ENCODE data around the gene GLRX.
A peak's percentile ranks its signal among the peaks of the same experiment; 100 is the strongest.
"Not testable (repeated sequence)": the region's sequence is repeated elsewhere in the genome, so short reads cannot be mapped to it uniquely, and the experiment has no call there.

Gene GLRX

GRCh38 chr5:95837492-95837891, 15.0 kb upstream of the GLRX start:
- in situ Hi-C loops (cut with HindIII; ENCODE audit: low pct_ligation_motif_present, low pct_unique_long_range_greater_than_20kb, low sequenced_read_pairs), result no loop called here
- DNase-seq, result no peak

- DNase-seq; in situ Hi-C loops (cut with HindIII; ENCODE audit: low pct_ligation_motif_present, low pct_unique_long_range_greater_than_20kb, low sequenced_read_pairs): not testable (repeated sequence)
Observed at GRCh38 chr5:95836971-95837370, 14.4 kb upstream of the GLRX start.

DNA sequence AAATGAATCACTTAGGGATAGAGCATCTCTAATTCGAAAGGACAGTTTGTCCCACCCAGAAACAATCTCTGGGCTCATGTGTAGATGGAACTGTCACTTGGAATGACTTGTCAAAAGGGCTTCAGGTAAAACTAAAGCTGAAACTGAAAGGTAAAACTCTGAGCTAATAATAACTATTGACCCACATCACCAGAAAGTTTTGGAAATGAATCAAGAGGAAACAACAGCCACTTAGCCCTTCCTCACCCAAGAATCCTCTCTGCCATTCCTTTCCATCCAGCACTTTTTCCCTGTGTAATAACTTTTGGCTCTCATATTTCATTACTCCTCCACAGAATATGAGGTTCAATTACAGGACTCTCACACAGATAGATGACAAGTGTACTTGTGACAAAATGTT, 14.0 kb upstream of the GLRX start:
- DNase-seq, result no peak

DNA sequence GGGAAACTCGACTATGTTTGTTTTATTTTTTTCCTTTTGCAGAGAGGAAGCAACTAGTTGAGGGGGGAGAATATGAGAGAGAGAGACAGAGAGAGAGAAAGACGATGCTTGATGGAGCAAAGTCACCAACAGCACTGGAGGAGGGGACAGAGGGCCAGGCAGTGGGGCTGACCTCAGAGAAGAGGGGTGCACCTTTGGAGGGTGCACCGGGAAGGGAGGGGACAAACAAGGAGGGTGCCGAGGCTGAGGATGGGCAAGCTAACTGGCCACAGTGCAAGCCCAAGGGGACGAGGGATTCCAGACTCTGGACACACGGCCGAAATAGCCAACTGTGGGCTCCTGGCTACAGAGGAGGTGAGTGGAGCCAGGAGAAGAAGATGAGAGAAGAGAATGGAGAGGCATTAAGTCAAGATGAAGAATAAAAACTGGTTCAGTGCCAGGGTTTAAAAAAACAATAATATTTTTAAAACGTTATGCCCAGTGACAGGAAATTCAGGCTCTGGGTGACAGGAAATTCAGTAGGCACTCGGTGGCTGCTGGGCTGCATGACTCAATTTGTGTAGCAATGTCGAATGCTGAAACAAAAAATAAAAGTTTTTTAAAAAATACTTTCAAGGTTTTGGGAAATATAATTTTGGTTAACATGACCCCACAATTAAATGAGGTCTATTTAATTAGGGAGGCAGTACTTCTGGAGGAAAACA, 13.3 kb upstream of the GLRX start:
- in situ Hi-C loops (cut with HindIII; ENCODE audit: low pct_ligation_motif_present, low pct_unique_long_range_greater_than_20kb, low sequenced_read_pairs), result no loop called here
- DNase-seq, result no peak

More for the DNA sequence above, 14.0 kb upstream of the GLRX start:
- in situ Hi-C loops (cut with HindIII; ENCODE audit: low pct_ligation_motif_present, low pct_unique_long_range_greater_than_20kb, low sequenced_read_pairs), result no loop called here

- no peak for DNase-seq
- in situ Hi-C loops (cut with HindIII; ENCODE audit: low pct_ligation_motif_present, low pct_unique_long_range_greater_than_20kb, low sequenced_read_pairs), result no loop called here
Observed at GRCh38 chr5:95832664-95833063, 10.1 kb upstream of the GLRX start.

GRCh38 chr5:95830226-95830625, 7.7 kb upstream of the GLRX start:
- in situ Hi-C loops (cut with HindIII; ENCODE audit: low pct_ligation_motif_present, low pct_unique_long_range_greater_than_20kb, low sequenced_read_pairs), result no loop called here

DNA sequence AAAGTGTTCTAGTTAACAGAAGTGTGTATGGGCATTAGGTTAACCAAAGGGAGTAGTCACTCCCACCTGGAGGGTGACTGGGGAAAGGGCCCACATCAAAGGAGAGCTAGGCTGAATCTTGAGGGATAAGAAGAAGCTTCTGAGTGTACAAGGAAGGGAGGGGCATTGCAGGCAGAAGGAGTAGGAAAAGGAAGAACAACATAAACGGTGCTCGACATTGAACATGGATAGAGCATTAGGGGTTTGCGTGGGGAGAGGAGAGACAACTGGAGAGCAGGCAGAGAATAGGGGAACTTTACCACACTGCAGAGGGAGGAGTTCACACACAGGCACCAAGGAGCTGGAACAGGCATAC, 5.3 kb upstream of the GLRX start:
- in situ Hi-C loops (cut with HindIII; ENCODE audit: low pct_ligation_motif_present, low pct_unique_long_range_greater_than_20kb, low sequenced_read_pairs), result no loop called here
- DNase-seq, result no peak

More at GRCh38 chr5:95830226-95830625, 7.7 kb upstream of the GLRX start:
- no peak for DNase-seq

DNA sequence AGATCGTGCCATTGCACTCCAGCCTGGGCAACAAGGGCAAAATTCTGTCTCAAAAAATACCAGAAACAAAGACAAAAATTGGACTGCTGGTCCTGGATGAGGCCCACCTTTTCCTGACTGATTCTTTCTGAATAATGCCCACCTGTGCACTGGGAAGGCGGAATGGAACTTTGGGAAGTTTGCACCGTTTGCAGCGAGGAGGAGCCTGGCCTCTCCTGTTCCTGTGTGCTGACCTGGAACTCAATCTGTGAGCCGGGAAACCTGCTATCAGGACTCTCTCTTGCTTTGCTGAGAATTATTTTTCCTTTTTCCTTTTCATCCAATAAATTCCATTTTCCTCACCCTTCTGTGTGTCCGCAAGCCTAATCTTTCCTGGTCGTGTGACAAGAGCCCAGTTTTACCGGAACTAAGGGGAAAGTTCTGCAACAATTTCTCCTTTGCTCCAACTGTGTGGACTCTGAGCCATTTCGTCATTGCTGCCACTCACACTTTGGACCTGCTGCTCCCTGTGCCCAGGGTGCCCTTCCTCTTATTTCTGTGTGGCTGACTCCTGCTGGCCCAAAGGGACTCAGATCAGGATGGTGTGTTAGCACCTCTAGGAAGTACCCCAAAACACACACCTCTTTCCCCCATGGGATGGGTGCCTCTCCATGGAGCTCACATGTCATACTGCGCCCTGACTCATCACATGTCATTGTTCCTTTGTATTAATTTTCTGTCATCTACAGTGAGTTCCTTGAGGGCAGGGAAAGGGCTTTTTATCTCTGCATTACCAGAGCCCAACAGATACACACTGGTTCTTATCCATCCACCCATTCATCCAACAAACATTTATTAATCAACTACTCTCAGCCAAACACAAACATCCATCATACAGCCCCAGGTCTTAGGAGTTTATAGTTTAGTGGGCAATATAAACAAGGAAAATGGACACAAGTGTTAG, 4.7 kb upstream of the GLRX start:
- DNase-seq, result no peak
- in situ Hi-C loops (cut with HindIII; ENCODE audit: low pct_ligation_motif_present, low pct_unique_long_range_greater_than_20kb, low sequenced_read_pairs), result no loop called here

GRCh38 chr5:95825495-95825894, 3.0 kb upstream of the GLRX start:
- no peak for DNase-seq
- in situ Hi-C loops (cut with HindIII; ENCODE audit: low pct_ligation_motif_present, low pct_unique_long_range_greater_than_20kb, low sequenced_read_pairs), result no loop called here

- DNase-seq, result no peak
- in situ Hi-C loops (cut with HindIII; ENCODE audit: low pct_ligation_motif_present, low pct_unique_long_range_greater_than_20kb, low sequenced_read_pairs), result no loop called here
Observed at GRCh38 chr5:95824747-95825146, 2.2 kb upstream of the GLRX start.

GRCh38 chr5:95823738-95824609, 1.4 kb upstream of the GLRX start:
- peak; percentile 86 for DNase-seq
- in situ Hi-C loops (cut with HindIII; ENCODE audit: low pct_ligation_motif_present, low pct_unique_long_range_greater_than_20kb, low sequenced_read_pairs), result no loop called here

GRCh38 chr5:95823218-95823737, 752 bp upstream of the GLRX start:
- in situ Hi-C loops (cut with HindIII; ENCODE audit: low pct_ligation_motif_present, low pct_unique_long_range_greater_than_20kb, low sequenced_read_pairs), result no loop called here
- DNase-seq, result no peak

DNA sequence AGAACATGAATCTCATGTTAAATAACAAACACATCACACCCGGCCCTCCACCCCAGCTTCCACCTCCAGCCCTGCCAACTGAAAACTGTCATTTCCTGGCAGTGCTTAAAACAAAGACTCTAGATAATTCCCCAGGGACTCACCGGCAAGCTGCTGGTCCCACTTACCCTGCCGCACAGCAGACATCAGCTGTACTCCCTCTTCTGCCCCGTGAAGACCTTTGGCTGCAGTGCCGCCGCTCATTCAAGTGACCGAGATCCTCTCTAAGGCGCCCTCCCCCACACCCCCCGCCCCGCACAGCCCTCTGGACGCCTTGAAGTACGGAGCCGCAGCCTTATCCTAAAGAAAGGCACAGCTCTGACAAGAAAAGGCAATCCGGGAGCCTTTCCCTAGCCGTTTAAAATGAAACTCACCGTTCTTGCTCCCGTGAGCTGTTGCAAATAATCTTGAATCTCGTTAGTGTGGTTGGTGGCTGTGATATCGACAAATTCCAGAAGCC, 434 bp downstream of the GLRX start:
- in situ Hi-C loops (cut with HindIII; ENCODE audit: low pct_ligation_motif_present, low pct_unique_long_range_greater_than_20kb, low sequenced_read_pairs), result no loop called here
- peak; percentile 38 for DNase-seq

- DNase-seq, result no peak
- in situ Hi-C loops (cut with HindIII; ENCODE audit: low pct_ligation_motif_present, low pct_unique_long_range_greater_than_20kb, low sequenced_read_pairs), result no loop called here
Observed at GRCh38 chr5:95821110-95822021, 1.2 kb downstream of the GLRX start.

- no peak for DNase-seq
- in situ Hi-C loops (cut with HindIII; ENCODE audit: low pct_ligation_motif_present, low pct_unique_long_range_greater_than_20kb, low sequenced_read_pairs), result no loop called here
Observed at GRCh38 chr5:95818181-95819147, 4.1 kb downstream of the GLRX start.

DNA sequence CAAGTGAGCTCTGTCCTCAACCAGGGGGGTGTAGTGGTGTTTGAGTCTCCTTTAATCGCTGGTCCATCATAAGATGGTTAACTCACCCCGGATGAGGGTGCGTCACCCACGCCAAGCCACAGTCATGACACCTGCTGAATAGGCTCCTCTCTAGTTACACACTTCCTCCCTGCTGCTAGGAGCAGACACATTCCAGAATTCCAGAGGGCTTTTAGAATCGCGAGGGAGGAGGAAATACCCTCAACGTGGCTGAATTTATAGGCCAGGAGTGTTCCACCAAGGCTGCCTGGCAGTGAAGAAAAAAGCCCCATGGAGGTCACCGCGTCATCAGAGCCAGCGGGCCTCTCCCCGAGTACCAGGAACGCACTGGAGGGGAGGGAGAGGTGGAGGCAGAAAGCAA, 5.1 kb downstream of the GLRX start:
- DNase-seq, result peak; percentile 81
- in situ Hi-C loops (cut with HindIII; ENCODE audit: low pct_ligation_motif_present, low pct_unique_long_range_greater_than_20kb, low sequenced_read_pairs), result no loop called here

GRCh38 chr5:95816776-95817175, 5.8 kb downstream of the GLRX start:
- in situ Hi-C loops (cut with HindIII; ENCODE audit: low pct_ligation_motif_present, low pct_unique_long_range_greater_than_20kb, low sequenced_read_pairs), result no loop called here
- DNase-seq, result no peak

All from ACHN (cell line).